Activated CD4-positive, alpha-beta T cell treated with anti-CD3 and anti-CD28 coated beads, Interleukin-2, Interleukin-6, amounts not matched to agents 100 ng/mL and 50 ng/mL, durations not matched to agents 16 hours and 8 hours (primary cell): ENCODE data around the gene KLHL22.
"Not testable (repeated sequence)": the region's sequence is repeated elsewhere in the genome, so short reads cannot be mapped to it uniquely, and the experiment has no call there.

Source experiments
- DNase-seq: peaks from one replicate; pipeline ENCODE4 v3.0.0-alpha.2; 2020

The KLHL22 gene

DNA sequence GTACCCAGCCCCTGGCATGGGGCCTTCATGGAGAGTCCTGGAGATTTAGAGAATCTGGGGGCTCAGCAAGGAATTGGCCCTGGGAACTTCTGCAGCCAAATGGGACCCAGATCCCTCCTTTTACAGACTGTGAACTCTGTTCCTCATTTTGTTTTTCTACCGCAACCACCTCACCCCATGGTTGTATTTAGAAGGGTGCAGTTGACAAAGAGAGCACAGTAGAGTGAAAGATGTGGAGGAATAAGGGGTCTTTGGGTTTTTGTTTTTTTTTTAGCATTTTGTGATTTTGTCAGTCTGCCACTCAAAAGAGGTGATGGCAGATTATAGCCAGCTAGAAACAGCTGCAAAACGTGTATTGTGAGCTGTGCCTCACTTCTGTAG is 99.7 kb downstream of the KLHL22 start:
- DNase-seq: no peak

DNA sequence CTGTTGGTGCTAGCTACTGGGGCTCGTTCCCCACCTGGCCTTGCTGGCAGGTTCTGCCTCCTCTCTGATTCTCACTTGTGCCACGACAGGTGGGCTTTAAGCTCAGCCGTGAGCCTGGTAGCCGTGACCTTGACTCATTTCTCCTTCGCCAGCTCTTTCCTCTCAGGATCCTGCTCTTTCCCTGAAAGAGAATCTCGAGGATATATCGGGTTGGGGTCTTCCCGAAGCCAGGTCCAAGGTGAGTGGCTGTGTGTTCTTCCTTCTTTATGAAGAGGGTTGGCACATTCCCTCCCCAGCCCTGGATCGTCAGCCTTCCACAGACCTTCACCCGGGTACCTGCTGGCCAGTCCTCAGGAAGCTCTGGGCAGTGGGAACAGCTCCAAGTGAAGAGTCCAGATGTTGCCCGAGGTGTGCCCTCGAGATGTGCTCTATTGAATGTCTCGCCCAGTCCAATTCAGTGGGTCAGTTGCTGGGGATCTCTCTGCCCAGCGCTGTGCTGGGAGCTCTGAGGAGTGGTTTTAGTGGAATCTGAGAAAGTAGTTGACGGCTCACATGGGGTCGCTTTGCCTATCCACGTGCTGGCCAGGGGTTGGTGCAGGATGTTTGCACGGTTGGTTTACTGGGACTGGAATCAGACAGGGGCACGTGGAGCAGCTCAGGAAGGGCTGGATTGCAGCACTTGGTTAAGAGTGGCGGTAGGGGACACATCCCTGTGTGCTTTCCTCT is 100.3 kb downstream of the KLHL22 start:
- DNase-seq: no peak

DNA sequence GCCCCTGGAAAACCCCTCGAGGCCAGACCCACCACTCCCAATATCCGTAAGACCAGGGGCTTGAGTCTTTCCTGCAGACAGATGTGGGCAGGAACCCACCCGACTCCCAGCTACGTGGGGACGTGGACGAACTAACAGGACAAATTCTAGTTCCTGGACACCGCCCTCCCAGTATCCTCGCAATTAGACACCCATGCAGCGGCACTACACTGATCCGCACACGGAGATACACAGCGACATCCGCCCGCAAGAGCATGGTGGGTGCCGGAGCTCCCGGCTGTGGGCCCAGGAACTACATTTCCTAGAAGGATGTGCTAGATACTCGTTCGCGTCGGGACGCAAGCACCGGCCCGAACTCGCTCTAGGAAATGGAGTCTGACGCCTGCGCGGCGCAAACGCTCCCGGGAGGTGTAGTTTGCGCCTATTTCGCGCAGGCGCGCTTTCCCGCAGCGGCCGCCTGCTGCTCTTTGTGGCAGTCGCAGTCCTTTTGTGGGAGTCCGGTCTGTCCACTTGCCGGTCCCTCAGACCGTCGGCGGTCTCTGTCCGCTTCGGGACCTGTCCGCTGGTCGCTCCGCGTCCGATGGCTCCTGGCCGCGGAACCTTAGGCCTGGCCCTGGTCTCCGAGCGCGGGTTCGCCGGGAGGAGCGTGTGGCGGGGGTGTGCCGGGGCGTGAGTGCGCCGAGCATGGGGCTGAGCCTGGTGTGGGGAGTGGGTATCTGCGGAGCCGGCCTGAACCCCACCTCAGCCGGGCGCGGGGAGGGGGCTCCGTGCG is 101.7 kb downstream of the KLHL22 start, which contains the start of gene ZNF74:
TSS of gene ZNF74 (plus strand) at position 447 of the 772 bp plus-strand sequence. CDS start 478 bp downstream, outside the sequence.
- DNase-seq: peak; percentile 90

DNA sequence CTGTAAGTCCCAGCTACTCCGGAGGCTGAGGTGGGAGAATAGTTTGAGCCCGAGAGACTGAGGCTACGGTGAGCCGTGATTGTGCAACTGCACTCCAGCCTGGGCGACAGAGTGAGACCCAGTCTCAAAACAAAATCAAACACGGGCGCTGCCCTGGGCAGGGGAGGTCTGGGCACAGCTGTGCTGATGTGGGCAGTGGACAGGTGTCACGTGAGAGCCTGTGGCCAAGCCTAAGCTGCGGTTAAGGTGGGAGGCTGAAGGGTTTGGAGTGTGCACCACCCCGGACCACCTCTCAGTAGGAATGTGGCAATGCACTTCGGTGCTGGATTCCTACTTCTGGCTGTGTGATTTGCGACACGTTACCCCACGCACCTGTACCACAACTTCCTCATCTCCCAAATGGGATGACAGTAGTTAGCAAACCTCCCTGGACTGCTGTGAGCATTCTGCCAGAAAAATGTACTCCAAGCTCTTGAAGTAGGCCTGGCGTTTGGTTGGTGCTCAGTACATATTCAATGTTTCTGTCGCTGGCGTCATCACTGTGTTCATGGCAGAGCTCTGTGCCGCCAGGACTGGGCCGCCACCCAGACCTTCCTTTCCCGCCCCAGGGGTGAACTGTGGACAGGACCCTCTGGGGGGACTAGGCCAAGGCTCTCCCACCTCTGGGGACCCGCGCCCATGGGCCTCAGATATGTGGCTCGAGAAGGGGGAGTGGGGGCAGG is 102.5 kb downstream of the KLHL22 start:
- DNase-seq: no peak

DNA sequence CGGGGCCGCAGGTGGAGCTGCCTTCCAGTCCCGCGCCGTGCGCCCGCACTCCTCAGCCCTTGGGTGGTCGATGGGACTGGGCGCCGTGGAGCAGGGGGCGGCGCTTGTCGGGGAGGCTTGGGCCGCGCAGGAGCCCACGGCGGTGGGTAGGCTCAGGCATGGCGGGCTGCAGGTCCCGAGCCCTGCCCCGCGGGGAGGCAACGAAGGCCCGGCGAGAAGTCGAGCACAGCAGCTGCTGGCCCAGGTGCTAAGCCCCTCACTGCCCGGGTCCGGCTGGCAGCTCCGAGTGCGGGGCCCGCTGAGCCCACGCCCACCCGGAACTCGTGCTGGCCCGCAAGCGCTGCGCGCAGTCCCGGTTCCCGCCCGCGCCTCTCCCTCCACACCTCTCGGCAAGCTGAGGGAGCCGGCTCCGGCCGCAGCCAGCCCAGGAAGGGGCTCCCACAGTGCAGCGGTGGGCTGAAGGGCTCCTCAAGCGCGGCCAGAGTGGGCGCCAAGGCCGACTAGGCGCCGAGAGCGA is 103.2 kb downstream of the KLHL22 start:
- not testable (repeated sequence) for DNase-seq
